Testis (tissue), 3 donors: ENCODE results near the gene PGM1. TPM values are rescaled to one million over a fixed set of nuclear protein-coding genes. Genes with fewer than 3 reads are reported as not detected.

Source experiments
- DNase-seq: peaks from one replicate; pipeline ENCODE4 v3.0.0-alpha.2; 2019
- H3K27ac ChIP-seq, 2 donors: fragments of 200-600 bp; sonication (generic); one replicate each; pipeline ENCODE4 v1.5.1; 2019
- H3K27me3 ChIP-seq: fragments of 200-600 bp; sonication (generic); one replicate; pipeline ENCODE4 v1.5.1; 2019
- H3K36me3 ChIP-seq: fragments of 200-600 bp; sonication (generic); one replicate; pipeline ENCODE4 v1.5.1; 2017; ENCODE audit warnings: low read depth; ENCODE audit errors: missing control alignments
- H3K4me1 ChIP-seq: fragments of 200-600 bp; sonication (generic); one replicate; pipeline ENCODE4 v1.5.1; 2019
- H3K4me3 ChIP-seq, 2 donors: fragments of 200-600 bp; sonication (generic); one replicate each; pipeline ENCODE4 v1.5.1; 2017 to 2019
- H3K9me3 ChIP-seq: fragments of 200-600 bp; sonication (generic); one replicate; pipeline ENCODE4 v1.5.1; 2017
- CTCF ChIP-seq, 3 experiments: fragments of 450-650 bp in 2 of 3; fragments of 200-600 bp in 1 of 3; sonication (generic) in 1 of 3; IDR thresholded peaks; one replicate each; pipeline ENCODE4 v1.5.1; 2016 to 2019; ENCODE audit warnings: antibody characterized with exemption in 3 of 3, mild to moderate bottlenecking in 2 of 3, moderate library complexity in 1 of 3
- POLR2A ChIP-seq: fragments of 450-650 bp; IDR thresholded peaks from one replicate; pipeline ENCODE4 v1.6.1; 2017; ENCODE audit warnings: antibody characterized with exemption, mild to moderate bottlenecking, moderate library complexity
- WGBS, 2 donors: methylation state at CpG; one replicate each; pipeline ENCODE4 v1.1.5; 2018; 5-methylcytosine and 5-hydroxymethylcytosine counted together
- intact Hi-C: fragments of 100-400 bp; cut with DNase I; formaldehyde crosslinking; loops from one replicate; pipeline ENCODE4 v1.15.1; 2023; ENCODE audit warnings: low total_unique reads
- polyA plus RNA-seq: library from polyadenylated mRNA; stranded (reverse); fragments of 350-450 nt; fragmentation: Illumina TruSeq; extraction: RNeasy Lipid Tissue Mini Kit (QIAGEN cat#74804); gene quantifications from one replicate; pipeline ENCODE4 v1.2.3, GENCODE V29; 2014; ENCODE audit warnings: low read depth, low replicate concordance; ENCODE audit not compliant: insufficient read depth
- total RNA-seq, 2 donors: library from RNA; depleted of rRNA; stranded (reverse); fragments of >200 nt; gene quantifications; one replicate each; pipeline ENCODE4 v1.2.3, GENCODE V29; 2016

Gene PGM1
- total and polyA plus RNA-seq, 3 donors from 2014 or later, result 23.2 to 27.7 (median 27.5) TPM

DNA sequence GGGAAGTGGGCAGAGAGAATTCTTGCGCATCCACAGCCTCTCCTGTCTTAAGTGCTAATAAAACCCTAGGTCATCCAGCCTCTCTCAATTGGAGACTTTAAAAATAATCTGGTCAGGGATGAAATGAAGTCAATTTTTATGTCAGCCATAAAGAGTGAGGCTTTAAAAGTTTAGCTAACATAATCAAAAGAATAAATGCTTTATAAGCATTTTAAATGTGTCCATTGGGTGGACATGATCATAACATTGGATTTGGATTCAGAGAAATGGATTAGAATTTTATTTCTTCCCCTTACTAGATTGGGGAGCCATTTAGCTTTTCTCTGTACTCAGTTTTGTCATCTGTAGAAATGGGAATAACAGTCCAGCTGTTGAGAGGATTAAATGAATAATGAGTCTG lies 55.5 kb downstream of the PGM1 start:
- H3K4me3 ChIP-seq, result no peak overlapping the region
- intact Hi-C loops, result no loop called here
- no peak for DNase-seq
- TF ChIP-seq CTCF (IDR thresholded peaks at IDR 0.05) (no peak), POLR2A (no peak)
- no peaks in the 10 kb centered on the region for H3K36me3 ChIP-seq
- H3K4me1 ChIP-seq, result no peaks in the 10 kb centered on the region
- H3K9me3 ChIP-seq, result no peaks in the 10 kb centered on the region
- no peaks in the 10 kb centered on the region for H3K27me3 ChIP-seq
- WGBS, 2 donors, result 86 to 97% methylated on average over 1 of the region's 1 CpG
- no peak overlapping the region for H3K27ac ChIP-seq

DNA sequence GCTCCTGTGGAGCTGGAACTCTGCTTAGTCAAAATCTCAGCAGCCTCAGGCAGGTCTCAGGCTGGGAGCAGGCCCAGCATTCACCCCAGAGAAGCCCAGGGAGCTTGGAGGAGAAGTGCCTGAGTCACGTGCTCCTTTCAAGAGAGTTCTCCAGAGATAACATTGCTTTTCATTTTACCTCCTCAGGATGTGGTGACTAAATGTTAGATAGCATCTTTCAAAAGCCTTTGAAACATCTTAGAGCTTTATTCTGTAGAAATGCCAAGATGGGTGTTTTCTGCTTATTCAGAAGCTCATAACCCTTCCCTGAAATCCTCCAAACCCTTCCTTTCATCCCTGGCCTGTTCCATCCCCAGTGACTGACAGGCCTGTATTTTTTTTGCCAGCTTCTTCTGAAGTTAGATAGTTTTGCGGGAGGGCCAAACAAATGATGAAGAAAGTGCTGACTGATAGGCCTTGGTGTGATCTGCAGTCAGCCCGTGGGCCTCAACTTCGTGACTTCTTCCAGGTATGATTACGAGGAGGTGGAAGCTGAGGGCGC lies 58.0 kb downstream of the PGM1 start:
- Histone ChIP-seq H3K36me3 (no peaks in the 10 kb centered on the region), H3K4me3 (no peak overlapping the region), H3K9me3 (no peaks in the 10 kb centered on the region), H3K27me3 (no peaks in the 10 kb centered on the region), H3K4me1 (no peaks in the 10 kb centered on the region), H3K27ac (no peak overlapping the region)
- TF ChIP-seq CTCF (IDR thresholded peaks at IDR 0.05) (no peak), POLR2A (no peak)
- intact Hi-C loops, result no loop called here
- no peak for DNase-seq
- WGBS, 2 donors, result 87 to 92% methylated on average over 6 of the region's 6 CpGs

GRCh38 chr1:63653976-63654375 lies 60.8 kb downstream of the PGM1 start:
- Histone ChIP-seq H3K27ac (no peak overlapping the region), H3K27me3 (no peaks in the 10 kb centered on the region), H3K4me1 (no peaks in the 10 kb centered on the region), H3K36me3 (no peaks in the 10 kb centered on the region), H3K9me3 (no peaks in the 10 kb centered on the region), H3K4me3 (no peak overlapping the region)
- no peak for TF ChIP-seq CTCF (IDR thresholded peaks at IDR 0.05)
- intact Hi-C loops, result no loop called here
- DNase-seq, result no peak
- 85 to 90% methylated on average over 6 of the region's 6 CpGs for WGBS, 2 donors

GRCh38 chr1:63659448-63659847 lies 66.2 kb downstream of the PGM1 start:
- WGBS, 2 donors, result 82 to 88% methylated on average over 7 of the region's 7 CpGs
- Histone ChIP-seq H3K27ac (no peak overlapping the region), H3K4me3 (no peak overlapping the region), H3K36me3 (no peaks in the 10 kb centered on the region), H3K4me1 (no peaks in the 10 kb centered on the region), H3K27me3 (no peaks in the 10 kb centered on the region), H3K9me3 (no peaks in the 10 kb centered on the region)
- TF ChIP-seq POLR2A, result no peak
- no peak for TF ChIP-seq CTCF (IDR thresholded peaks at IDR 0.05)
- intact Hi-C loops, result no loop called here
- DNase-seq, result no peak

DNA sequence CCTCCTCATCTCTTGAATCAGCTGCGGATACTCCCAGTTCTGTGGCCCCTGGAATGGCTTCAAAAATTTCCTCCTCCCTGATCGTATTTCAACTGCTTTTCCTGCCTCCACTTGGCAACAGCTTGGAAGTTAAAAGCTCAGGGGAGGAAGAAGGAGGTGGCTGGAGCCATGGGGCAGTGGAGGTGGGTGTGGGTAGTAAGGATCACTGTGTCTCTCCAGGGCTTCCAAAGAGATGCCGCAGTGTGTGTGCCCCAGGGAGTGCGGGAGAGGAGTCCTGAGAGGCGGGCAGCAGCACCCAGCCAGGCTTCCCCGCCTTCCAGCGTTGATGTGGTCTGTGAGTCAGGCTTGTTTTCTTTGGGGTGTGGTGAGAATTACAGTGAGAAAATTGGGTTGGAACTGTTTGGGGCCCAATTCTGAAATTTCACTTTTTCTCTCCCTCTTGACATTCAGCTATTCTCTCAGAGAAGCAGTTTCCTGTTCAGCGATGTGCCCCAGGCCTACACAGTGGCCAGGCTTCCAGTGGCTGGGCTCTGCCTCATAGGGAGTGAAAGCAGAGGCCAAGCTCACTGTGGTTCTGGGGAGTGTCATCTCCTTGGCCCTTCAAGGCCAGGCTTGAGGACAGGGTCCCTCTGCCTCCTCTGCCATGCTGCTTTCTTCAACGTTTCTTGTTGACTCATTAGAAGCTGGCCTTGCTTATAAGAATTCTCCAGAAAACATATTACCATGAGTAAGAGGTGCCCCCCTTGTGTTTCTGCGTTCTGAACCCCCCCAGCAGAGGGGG lies 69.0 kb downstream of the PGM1 start:
- no peaks in the 10 kb centered on the region for H3K27me3 ChIP-seq
- no peak overlapping the region for H3K4me3 ChIP-seq
- H3K4me1 ChIP-seq, result no peaks in the 10 kb centered on the region
- no peak for TF ChIP-seq POLR2A
- no peak for TF ChIP-seq CTCF (IDR thresholded peaks at IDR 0.05)
- no peak overlapping the region for H3K27ac ChIP-seq
- intact Hi-C loops, result no loop called here
- no peaks in the 10 kb centered on the region for H3K36me3 ChIP-seq
- DNase-seq, result no peak
- 44 to 65% methylated on average over 9 to 10 of the region's 10 CpGs for WGBS, 2 donors
- H3K9me3 ChIP-seq, result no peaks in the 10 kb centered on the region
